Measurements from ENCODE around the gene ZC3H12D.

DNA sequence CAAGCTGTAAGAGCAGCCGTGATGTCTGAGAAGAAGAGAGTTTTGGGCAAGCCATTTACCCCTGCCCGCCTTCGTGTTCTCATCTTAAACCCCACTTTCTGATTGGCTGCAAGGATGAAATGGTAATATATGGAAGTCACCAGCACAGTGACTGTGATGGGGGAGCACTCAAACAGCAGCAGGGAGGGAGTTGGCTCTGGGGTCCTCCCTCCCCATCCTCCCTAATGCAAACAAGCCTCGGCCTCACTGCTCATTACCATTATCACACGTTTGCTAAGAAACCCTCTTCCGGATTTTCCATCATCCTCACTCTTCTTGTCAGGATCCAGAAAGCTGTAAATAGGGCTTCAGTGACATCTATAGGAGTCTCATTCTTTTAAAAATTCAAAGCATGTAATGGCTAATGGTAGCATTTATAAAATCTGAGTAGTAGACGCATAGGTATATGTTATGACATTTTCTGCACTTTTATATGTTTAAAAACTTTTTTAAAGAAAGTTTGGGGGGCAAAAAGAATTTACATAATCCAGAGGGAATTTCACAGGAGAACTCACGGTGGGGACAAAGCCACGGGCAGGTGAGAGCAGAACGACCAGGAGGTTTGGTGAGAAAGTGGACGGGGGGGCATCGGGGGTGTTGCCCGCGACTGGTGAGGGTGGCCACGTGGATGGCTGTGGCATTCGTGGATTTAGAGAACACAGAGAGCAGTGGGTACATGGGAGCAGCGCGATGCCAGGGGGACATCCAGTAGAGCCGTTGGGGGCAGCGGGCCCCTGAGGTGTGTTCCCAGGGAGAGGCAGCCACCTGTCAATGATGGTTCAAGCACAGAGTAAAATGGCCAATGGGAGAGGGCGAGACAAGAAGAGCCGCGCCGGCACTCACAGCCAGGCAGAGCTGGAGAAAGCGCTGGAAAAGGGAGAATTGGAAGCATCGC lies 55.1 kb downstream of the ZC3H12D start:
- TF ChIP-seq EZH2 (IDR thresholded peaks at IDR 0.05; ENCODE audit: low read length, unreplicated experiment): no peak
- TF ChIP-seq, protein P1, sequence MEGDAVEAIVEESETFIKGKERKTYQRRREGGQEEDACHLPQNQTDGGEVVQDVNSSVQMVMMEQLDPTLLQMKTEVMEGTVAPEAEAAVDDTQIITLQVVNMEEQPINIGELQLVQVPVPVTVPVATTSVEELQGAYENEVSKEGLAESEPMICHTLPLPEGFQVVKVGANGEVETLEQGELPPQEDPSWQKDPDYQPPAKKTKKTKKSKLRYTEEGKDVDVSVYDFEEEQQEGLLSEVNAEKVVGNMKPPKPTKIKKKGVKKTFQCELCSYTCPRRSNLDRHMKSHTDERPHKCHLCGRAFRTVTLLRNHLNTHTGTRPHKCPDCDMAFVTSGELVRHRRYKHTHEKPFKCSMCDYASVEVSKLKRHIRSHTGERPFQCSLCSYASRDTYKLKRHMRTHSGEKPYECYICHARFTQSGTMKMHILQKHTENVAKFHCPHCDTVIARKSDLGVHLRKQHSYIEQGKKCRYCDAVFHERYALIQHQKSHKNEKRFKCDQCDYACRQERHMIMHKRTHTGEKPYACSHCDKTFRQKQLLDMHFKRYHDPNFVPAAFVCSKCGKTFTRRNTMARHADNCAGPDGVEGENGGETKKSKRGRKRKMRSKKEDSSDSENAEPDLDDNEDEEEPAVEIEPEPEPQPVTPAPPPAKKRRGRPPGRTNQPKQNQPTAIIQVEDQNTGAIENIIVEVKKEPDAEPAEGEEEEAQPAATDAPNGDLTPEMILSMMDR (conservative IDR thresholded peaks at IDR 0.05; ENCODE audit: low read depth, low read length): no peak
- no peak for TF ChIP-seq EZH2phosphoT487 (IDR thresholded peaks at IDR 0.05; ENCODE audit: borderline replicate concordance, low read length)

All from PC-3 (cell line).